Left lung (tissue), 10 donors: ENCODE measurements around the gene WDFY2. TPM values are rescaled to one million over a fixed set of nuclear protein-coding genes. Genes with fewer than 3 reads are reported as not detected.

Experiments used
- ATAC-seq: fragments of 200-7000 bp; cut with Tn5 transposase; one replicate; pipeline ENCODE4 v1.9.1; 2020; ENCODE audit warnings: moderate library complexity
- DNase-seq, 4 donors: peaks; one replicate each; pipeline ENCODE4 v3.0.0-alpha.2; 2013 to 2020
- H3K27ac ChIP-seq, 2 donors: fragments of 200-600 bp; sonication (generic) in 1 of 2; one replicate each; pipeline versions ENCODE4 v1.5.0 to v1.8.0; 2020 to 2021
- H3K27me3 ChIP-seq, 2 donors: fragments of 200-600 bp; sonication (generic) in 1 of 2; one replicate each; pipeline versions ENCODE4 v1.5.0 to v1.8.0; 2020 to 2021
- H3K36me3 ChIP-seq, 2 donors: fragments of 200-600 bp; sonication (generic) in 1 of 2; one replicate each; pipeline versions ENCODE4 v1.5.0 to v1.8.0; 2020 to 2021
- H3K4me1 ChIP-seq, 2 donors: fragments of 200-600 bp; one replicate each; pipeline ENCODE4 v1.8.0; 2021
- H3K4me3 ChIP-seq, 2 donors: fragments of 200-600 bp; sonication (generic) in 1 of 2; one replicate each; pipeline versions ENCODE4 v1.5.0 to v1.8.0; 2020 to 2021; ENCODE audit warnings: mild to moderate bottlenecking in 1 of 2
- H3K9me3 ChIP-seq, 2 donors: fragments of 200-600 bp; sonication (generic) in 1 of 2; one replicate each; pipeline versions ENCODE4 v1.5.0 to v1.8.0; 2020 to 2021
- intact Hi-C, 2 donors: fragments of 100-400 bp; cut with DNase I; formaldehyde crosslinking; loops; one replicate each; pipeline versions ENCODE4 v1.11.2 to v1.14.2; 2022
- polyA plus RNA-seq, 6 donors: library from polyadenylated mRNA; unstranded; fragments of 120-200 nt; gene quantifications; one replicate each; pipeline ENCODE4 v1.2.1, GENCODE V29; 2013; ENCODE audit not compliant: insufficient read length in 6 of 6
- total RNA-seq, 2 donors: library from RNA; stranded (reverse); fragmentation: NEBNext Ultra II Directional; extraction: Animal tissue kit (Norgen Biotek cat#: 25700); gene quantifications; one replicate each; pipeline ENCODE4 v1.2.1, GENCODE V29; 2021
- TF ChIP-seq, protein P1 (sequence below), 2 donors: fragments of 200-600 bp; sonication (generic) in 1 of 2; IDR thresholded peaks; one replicate each; pipeline versions ENCODE4 v1.5.0 to v1.8.0; 2021; ENCODE audit warnings: antibody characterized with exemption in 2 of 2
- donor health status: DM: no; HTN: yes; CAD: no.
- donor health status: DM: no; HTN: no; CAD: no.

Gene WDFY2
- total and polyA plus RNA-seq, 8 donors: 9.7 to 33.3 (median 22.1) TPM

DNA sequence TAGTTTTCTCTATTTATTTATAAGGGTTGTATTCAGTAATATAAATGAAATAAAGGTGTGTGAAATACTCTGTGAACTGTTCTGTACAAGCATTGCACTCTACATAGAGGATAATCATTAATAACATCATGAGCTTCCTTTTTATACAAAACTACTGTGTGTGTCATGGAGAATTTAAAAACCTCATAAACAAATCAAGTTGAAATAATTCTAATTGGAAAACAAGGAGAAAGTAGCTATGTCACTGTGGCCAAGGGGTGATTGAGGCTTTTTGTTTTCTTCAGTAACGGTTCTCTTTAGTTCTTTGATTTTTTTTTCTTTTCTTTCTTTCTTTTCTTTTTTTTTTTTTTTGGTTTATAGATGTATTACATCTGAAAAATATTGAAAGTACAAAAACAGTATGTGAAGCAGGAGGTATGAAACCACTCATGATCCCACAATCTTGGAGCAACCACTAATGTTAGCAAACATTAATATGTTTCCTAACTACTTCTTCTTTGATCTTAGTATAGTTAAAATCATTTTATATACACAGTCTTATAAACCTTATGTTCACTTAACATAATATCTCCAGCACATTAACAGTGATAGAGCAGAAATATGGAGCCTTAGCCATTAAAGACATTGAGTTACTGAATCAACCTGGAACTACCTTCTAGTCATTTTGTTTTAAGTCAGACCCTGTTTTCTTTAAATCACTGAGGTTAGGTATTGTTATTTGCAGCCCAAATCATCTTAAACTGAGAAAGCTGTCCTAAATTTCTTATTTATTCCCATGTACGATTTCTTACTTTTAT is 45.4 kb downstream of the WDFY2 start:
- intact Hi-C loops: no loop called here
- Histone ChIP-seq H3K4me3 (no peak overlapping the region), H3K9me3 (no peaks in the 10 kb centered on the region), H3K27me3 (no peaks in the 10 kb centered on the region), H3K4me1 (peaks cover 0 to 41% of the 10 kb centered on the region in 2 donors), H3K27ac (no peak overlapping the region), H3K36me3 (no peaks in the 10 kb centered on the region)
- TF ChIP-seq, protein P1, sequence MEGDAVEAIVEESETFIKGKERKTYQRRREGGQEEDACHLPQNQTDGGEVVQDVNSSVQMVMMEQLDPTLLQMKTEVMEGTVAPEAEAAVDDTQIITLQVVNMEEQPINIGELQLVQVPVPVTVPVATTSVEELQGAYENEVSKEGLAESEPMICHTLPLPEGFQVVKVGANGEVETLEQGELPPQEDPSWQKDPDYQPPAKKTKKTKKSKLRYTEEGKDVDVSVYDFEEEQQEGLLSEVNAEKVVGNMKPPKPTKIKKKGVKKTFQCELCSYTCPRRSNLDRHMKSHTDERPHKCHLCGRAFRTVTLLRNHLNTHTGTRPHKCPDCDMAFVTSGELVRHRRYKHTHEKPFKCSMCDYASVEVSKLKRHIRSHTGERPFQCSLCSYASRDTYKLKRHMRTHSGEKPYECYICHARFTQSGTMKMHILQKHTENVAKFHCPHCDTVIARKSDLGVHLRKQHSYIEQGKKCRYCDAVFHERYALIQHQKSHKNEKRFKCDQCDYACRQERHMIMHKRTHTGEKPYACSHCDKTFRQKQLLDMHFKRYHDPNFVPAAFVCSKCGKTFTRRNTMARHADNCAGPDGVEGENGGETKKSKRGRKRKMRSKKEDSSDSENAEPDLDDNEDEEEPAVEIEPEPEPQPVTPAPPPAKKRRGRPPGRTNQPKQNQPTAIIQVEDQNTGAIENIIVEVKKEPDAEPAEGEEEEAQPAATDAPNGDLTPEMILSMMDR (IDR thresholded peaks at IDR 0.05): no peak
- DNase-seq: no peak
- no peak for ATAC-seq

DNA sequence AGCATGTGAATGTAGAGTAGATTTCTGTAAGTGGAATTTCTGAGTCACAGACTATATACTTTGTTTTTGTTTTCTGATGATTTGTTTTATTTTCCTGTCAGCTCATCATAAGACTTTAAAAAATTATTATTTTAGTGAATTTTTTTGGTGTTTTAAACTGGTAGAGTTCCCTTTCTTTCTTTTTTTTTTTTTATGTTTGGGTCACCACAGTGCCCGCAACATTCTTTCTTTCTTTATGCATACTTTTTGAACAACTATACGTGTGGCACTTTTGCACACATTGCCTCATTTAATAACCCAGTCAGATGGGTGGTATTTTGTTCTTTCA is 46.0 kb downstream of the WDFY2 start:
- DNase-seq: no peak
- Histone ChIP-seq H3K4me1 (peaks cover 0 to 39% of the 10 kb centered on the region in 2 donors), H3K9me3 (no peaks in the 10 kb centered on the region), H3K36me3 (no peaks in the 10 kb centered on the region), H3K27me3 (no peaks in the 10 kb centered on the region), H3K27ac (no peak overlapping the region), H3K4me3 (no peak overlapping the region)
- no peak for ATAC-seq
- intact Hi-C loops: no loop called here
- TF ChIP-seq, protein P1 (IDR thresholded peaks at IDR 0.05): no peak

DNA sequence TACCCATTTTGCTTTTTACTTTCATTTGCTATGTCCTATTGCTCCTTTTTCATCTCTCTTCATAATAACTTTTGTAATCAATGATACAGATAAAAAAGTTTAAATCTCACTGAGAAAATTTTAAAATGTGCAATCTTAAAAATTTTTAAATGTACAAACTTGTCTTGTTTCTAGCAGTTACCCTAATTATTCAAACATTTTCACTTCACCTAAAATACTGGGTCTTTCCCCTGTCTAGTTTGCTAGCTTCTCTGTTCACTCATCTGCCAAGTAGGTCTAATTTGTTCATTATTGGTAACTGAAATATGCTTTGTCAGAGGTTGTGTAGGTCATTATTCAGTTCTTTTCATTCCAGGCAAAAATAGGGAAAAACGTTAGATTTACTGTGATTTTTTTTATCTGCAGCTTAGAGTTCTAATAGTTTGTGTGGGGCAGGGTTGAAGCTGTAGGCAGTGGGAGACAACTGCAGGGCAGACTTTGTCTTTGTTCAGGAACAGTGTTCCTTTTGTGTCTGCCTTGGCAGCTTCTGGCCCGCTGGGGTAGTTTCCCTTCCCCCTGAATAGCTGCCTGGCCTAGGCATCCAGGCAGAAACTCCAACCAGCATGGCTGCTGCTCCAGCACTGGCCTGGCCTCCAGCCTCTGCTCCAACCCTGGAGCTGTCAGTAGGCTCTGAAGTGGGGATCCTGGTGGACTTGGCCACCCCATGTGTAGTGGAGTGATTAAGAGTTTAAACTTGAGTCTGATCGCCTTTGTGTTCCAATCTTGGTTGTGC is 48.5 kb downstream of the WDFY2 start:
- DNase-seq (no peak), ATAC-seq (no peak)
- no peaks in the 10 kb centered on the region for H3K27me3 ChIP-seq
- TF ChIP-seq, protein P1 (IDR thresholded peaks at IDR 0.05): no peak
- H3K4me3 ChIP-seq: no peak overlapping the region
- H3K27ac ChIP-seq: no peak overlapping the region
- H3K9me3 ChIP-seq: no peaks in the 10 kb centered on the region
- intact Hi-C loops: no loop called here
- no peaks in the 10 kb centered on the region for H3K36me3 ChIP-seq
- H3K4me1 ChIP-seq: peaks cover 0 to 37% of the 10 kb centered on the region in 2 donors

DNA sequence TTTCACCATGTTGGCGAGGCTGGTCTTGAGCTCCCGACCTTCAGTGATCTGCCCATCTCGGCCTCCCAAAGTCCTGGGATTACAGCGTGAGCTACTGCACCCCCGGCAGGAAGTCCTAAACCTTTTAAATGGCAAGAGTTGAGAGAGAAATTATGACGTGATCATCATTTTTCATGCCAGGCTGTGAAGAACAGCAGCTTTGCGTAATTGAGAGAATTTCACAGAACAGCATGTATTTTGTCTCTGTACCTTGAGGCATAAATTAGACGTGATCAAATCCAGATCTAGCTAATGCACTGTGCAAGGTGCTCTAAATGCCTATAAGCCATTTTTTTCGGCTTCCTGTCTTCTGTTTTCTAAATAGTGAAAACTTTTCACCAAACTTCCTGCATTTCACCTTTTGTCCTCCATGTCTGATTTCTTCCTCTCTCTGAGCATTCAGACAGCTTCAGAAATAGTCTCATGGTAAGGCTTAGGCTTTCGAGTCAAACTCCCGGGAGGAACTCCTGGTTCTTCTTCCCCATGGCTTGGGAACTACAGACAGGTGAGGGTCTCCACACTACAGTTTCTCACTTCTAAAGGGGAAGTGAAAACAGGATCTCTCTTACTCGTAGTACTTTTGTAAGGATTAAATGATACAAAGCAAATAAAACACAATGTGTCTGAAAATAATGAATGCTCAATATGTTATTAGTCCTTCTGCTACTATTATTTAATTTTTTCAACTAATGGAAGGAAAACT is 51.0 kb downstream of the WDFY2 start:
- ATAC-seq (no peak), DNase-seq (no peak)
- no peaks in the 10 kb centered on the region for H3K36me3 ChIP-seq
- H3K4me3 ChIP-seq: no peak overlapping the region
- peak overlapping the region in 1 of 2 donors; percentile 16 for H3K27ac ChIP-seq
- no peaks in the 10 kb centered on the region for H3K27me3 ChIP-seq
- TF ChIP-seq, protein P1 (IDR thresholded peaks at IDR 0.05): no peak
- intact Hi-C loops: no loop called here
- H3K9me3 ChIP-seq: no peaks in the 10 kb centered on the region
- peaks cover 0 to 32% of the 10 kb centered on the region in 2 donors for H3K4me1 ChIP-seq
